Measurements from ENCODE around the gene ATP6V0C.

ATP6V0C gene

DNA sequence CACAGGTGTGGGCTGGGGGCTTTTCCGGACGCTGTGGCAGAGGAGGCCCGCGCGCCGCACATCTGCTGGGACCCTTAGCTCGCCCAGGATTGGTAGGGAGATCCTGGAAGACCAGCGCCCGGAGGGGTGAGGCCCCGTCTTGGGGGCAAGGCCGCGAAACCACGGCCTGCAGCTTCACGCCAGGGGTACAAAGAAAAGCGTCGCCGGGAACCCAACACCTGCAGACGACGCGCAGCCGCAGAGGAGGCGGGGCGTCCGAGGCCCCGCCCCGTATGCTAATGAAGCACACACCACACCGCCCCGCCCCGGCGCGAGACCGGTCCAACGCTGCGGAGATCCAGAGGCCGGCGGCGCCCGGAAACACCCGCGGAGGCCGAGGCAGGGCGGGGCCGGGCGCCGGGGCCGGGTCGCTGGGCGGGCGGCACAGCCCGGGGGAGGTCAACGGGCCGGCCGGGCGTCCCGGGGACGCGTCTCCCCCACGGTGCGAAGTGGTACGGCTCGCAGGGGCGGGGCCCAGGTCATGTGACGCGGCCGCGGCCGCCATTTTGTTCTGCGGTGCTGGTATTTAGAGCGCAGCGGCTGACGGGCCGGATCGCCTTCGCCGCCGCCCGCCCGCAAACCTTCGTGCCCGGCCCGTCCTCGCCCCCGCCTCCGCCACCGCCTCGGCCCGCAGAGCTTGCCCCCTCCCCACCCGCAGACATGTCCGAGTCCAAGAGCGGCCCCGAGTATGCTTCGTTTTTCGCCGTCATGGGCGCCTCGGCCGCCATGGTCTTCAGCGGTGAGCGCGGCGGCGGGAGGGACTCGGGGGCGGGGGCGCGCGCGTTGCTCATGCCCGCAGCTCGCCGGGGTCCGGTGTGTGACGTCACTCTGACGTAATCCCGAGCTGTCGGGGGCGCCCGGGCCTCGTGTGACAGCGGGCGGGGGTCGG lies at the start of gene ATP6V0C:
TSS of gene ATP6V0C (plus strand) at position 548 of the 928 bp plus-strand sequence. CDS start at position 700, 152 bp downstream.
- Histone ChIP-seq H3K4me1 (ENCODE audit: control insufficient read depth in 5 of 5, insufficient read depth in 5 of 5, low read length in 5 of 5) (peaks cover 21 to 78% (median 57%) of the 10 kb centered on the region in 5 donors), H3K27ac (ENCODE audit: low read depth, low read length) (peak within 1 kb of the TSS; percentile 84), H3K4me3 (ENCODE audit: low read depth in 1 of 5, low read length in 5 of 5) (peak within 1 kb of the TSS; percentile 76 to 96 (median 90)), H3K36me3 (ENCODE audit: control insufficient read depth in 5 of 5, insufficient read depth in 5 of 5, low read length in 5 of 5) (peaks cover 0 to 2% (median 0%) of the 10 kb centered on the region in 5 donors), H3K9me3 (ENCODE audit: control insufficient read depth in 5 of 5, low read length in 5 of 5) (no peaks in the 10 kb centered on the region), H3K9ac (ENCODE audit: low read length in 5 of 5) (peak within 1 kb of the TSS; percentile 86 to 99 (median 95)), H3K27me3 (ENCODE audit: control insufficient read depth in 5 of 5, insufficient read depth in 4 of 5, low read length in 5 of 5) (no peaks in the 10 kb centered on the region)

DNA sequence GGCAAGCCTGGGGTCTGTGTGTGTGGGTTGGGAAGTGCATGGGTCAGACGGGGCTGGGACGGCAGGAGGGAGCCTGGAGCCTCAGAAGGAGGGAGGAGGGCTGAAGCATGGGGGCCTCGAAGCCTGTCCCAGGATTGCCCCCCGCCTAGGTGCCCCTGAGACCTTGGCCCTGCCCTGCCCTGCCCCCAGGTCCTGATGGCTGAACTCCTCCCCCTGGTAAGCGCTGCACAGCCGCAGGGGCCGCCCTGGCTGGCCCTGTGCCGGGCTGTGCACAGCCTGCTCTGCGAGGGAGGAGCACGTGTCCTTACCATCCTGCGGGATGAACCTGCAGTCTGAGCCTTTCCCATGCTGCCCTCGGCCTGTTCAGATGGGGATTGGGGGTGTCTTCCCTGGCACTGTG lies 49.4 kb upstream of the ATP6V0C start:
- Histone ChIP-seq H3K27ac (ENCODE audit: low read depth, low read length) (no peak overlapping the region), H3K4me3 (ENCODE audit: low read depth in 1 of 5, low read length in 5 of 5) (no peak overlapping the region)

GRCh38 chr16:2465653-2466415 lies 47.9 kb upstream of the ATP6V0C start:
- Histone ChIP-seq H3K4me1 (ENCODE audit: control insufficient read depth in 5 of 5, insufficient read depth in 5 of 5, low read length in 5 of 5) (peaks cover 0 to 32% (median 22%) of the 10 kb centered on the region in 5 donors), H3K4me3 (ENCODE audit: low read depth in 1 of 5, low read length in 5 of 5) (no peak overlapping the region), H3K9me3 (ENCODE audit: control insufficient read depth in 5 of 5, low read length in 5 of 5) (no peaks in the 10 kb centered on the region), H3K36me3 (ENCODE audit: control insufficient read depth in 5 of 5, insufficient read depth in 5 of 5, low read length in 5 of 5) (no peaks in the 10 kb centered on the region), H3K9ac (ENCODE audit: low read length in 5 of 5) (no peak overlapping the region), H3K27me3 (ENCODE audit: control insufficient read depth in 5 of 5, insufficient read depth in 4 of 5, low read length in 5 of 5) (peaks cover 0 to 20% (median 9%) of the 10 kb centered on the region in 5 donors), H3K27ac (ENCODE audit: low read depth, low read length) (no peak overlapping the region)

More for the DNA sequence above, 49.4 kb upstream of the ATP6V0C start:
- Histone ChIP-seq H3K36me3 (ENCODE audit: control insufficient read depth in 5 of 5, insufficient read depth in 5 of 5, low read length in 5 of 5) (no peaks in the 10 kb centered on the region), H3K9me3 (ENCODE audit: control insufficient read depth in 5 of 5, low read length in 5 of 5) (no peaks in the 10 kb centered on the region), H3K9ac (ENCODE audit: low read length in 5 of 5) (no peak overlapping the region), H3K27me3 (ENCODE audit: control insufficient read depth in 5 of 5, insufficient read depth in 4 of 5, low read length in 5 of 5) (peaks cover 0 to 6% (median 0%) of the 10 kb centered on the region in 5 donors), H3K4me1 (ENCODE audit: control insufficient read depth in 5 of 5, insufficient read depth in 5 of 5, low read length in 5 of 5) (peaks cover 0 to 36% (median 28%) of the 10 kb centered on the region in 5 donors)

- peak overlapping the region in 1 of 5 donors; percentile 9 for H3K9ac ChIP-seq (ENCODE audit: low read length in 5 of 5)
- H3K27me3 ChIP-seq (ENCODE audit: control insufficient read depth in 5 of 5, insufficient read depth in 4 of 5, low read length in 5 of 5): peaks cover 0 to 22% (median 12%) of the 10 kb centered on the region in 5 donors
- peaks cover 0 to 42% (median 28%) of the 10 kb centered on the region in 5 donors for H3K4me1 ChIP-seq (ENCODE audit: control insufficient read depth in 5 of 5, insufficient read depth in 5 of 5, low read length in 5 of 5)
- H3K9me3 ChIP-seq (ENCODE audit: control insufficient read depth in 5 of 5, low read length in 5 of 5): no peaks in the 10 kb centered on the region
- no peak overlapping the region for H3K27ac ChIP-seq (ENCODE audit: low read depth, low read length)
- H3K36me3 ChIP-seq (ENCODE audit: control insufficient read depth in 5 of 5, insufficient read depth in 5 of 5, low read length in 5 of 5): no peaks in the 10 kb centered on the region
- peak overlapping the region in 3 of 5 donors; percentile 3 to 68 (median 53) for H3K4me3 ChIP-seq (ENCODE audit: low read depth in 1 of 5, low read length in 5 of 5)
These were observed 46.9 kb upstream of the ATP6V0C start for GRCh38 chr16:2466667-2467527.

GRCh38 chr16:2467528-2468232 lies 46.1 kb upstream of the ATP6V0C start:
- Histone ChIP-seq H3K27ac (ENCODE audit: low read depth, low read length) (peak overlapping the region; percentile 50), H3K36me3 (ENCODE audit: control insufficient read depth in 5 of 5, insufficient read depth in 5 of 5, low read length in 5 of 5) (no peaks in the 10 kb centered on the region), H3K9me3 (ENCODE audit: control insufficient read depth in 5 of 5, low read length in 5 of 5) (no peaks in the 10 kb centered on the region), H3K9ac (ENCODE audit: low read length in 5 of 5) (peak overlapping the region in 3 of 5 donors; percentile 35 to 62 (median 42)), H3K4me1 (ENCODE audit: control insufficient read depth in 5 of 5, insufficient read depth in 5 of 5, low read length in 5 of 5) (peaks cover 0 to 49% (median 34%) of the 10 kb centered on the region in 5 donors), H3K4me3 (ENCODE audit: low read depth in 1 of 5, low read length in 5 of 5) (peak overlapping the region in 4 of 5 donors; percentile 39 to 68 (median 57)), H3K27me3 (ENCODE audit: control insufficient read depth in 5 of 5, insufficient read depth in 4 of 5, low read length in 5 of 5) (peaks cover 0 to 30% (median 13%) of the 10 kb centered on the region in 5 donors)

DNA sequence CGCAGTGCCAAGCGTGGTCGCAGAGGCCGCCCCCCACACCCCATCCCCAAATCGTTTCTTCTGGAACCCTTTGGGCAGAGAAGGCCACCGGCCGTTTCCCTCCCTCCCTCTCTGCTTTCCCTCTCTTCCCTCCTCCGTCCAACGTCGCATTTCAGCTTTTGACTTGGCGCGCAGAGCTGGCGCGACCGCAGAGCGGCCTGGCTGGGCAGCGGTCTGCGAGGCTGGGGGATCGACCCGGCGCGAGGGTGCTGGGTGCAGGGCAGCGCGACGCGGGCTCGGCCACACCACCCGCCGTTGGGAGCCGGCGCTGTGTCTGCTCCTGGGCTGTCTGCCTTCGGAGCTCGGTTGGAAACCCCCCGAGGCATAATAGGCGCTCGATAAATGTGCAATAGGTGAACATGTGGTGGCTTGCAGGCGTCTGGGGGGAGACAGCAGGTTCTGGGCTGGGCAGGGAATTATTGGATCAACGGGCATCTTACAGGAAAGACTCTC lies 45.5 kb upstream of the ATP6V0C start:
- peaks cover 0 to 35% (median 18%) of the 10 kb centered on the region in 5 donors for H3K27me3 ChIP-seq (ENCODE audit: control insufficient read depth in 5 of 5, insufficient read depth in 4 of 5, low read length in 5 of 5)
- no peaks in the 10 kb centered on the region for H3K36me3 ChIP-seq (ENCODE audit: control insufficient read depth in 5 of 5, insufficient read depth in 5 of 5, low read length in 5 of 5)
- H3K4me1 ChIP-seq (ENCODE audit: control insufficient read depth in 5 of 5, insufficient read depth in 5 of 5, low read length in 5 of 5): peaks cover 0 to 54% (median 39%) of the 10 kb centered on the region in 5 donors
- H3K9me3 ChIP-seq (ENCODE audit: control insufficient read depth in 5 of 5, low read length in 5 of 5): no peaks in the 10 kb centered on the region
- peak overlapping the region; percentile 50 for H3K27ac ChIP-seq (ENCODE audit: low read depth, low read length)
- peak overlapping the region in 4 of 5 donors; percentile 39 to 68 (median 57) for H3K4me3 ChIP-seq (ENCODE audit: low read depth in 1 of 5, low read length in 5 of 5)
- peak overlapping the region in 4 of 5 donors; percentile 35 to 62 (median 42) for H3K9ac ChIP-seq (ENCODE audit: low read length in 5 of 5)

DNA sequence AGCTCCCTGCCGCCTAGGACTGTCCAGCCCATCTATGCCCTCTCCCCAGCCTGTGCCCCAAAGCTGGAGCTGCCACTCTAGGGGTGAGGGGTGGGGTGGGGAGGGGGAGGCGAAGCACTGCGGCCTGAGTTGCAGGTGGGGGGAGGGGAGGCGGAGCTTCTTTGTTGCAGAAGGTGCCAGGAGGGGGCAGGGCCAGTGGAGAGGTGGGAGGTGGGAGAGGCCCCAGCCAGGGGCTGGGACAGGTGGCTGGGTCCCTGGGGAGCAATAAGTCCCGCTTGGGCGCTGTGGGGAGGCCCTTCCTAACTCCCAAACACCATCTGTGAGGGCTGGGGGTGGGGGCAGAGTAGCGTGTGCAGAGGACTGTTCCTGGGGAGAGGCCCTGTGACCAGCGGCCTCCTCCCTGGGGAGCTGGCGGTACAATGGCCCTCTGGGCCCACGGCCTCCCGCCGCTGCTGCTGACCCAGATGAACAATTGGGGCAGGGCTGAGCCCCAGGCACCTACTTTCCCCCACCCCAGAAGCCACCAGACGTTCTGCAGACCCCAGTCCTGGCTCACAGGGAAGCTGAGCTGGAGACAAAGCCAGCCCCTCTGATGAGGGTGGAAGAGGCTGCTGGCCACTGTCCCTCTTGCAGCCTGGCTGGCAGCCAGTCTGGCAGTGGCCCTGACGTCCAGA lies 44.9 kb upstream of the ATP6V0C start:
- H3K4me3 ChIP-seq (ENCODE audit: low read depth in 1 of 5, low read length in 5 of 5): peak overlapping the region in 4 of 5 donors; percentile 39 to 68 (median 57)
- no peaks in the 10 kb centered on the region for H3K9me3 ChIP-seq (ENCODE audit: control insufficient read depth in 5 of 5, low read length in 5 of 5)
- peaks cover 0 to 58% (median 43%) of the 10 kb centered on the region in 5 donors for H3K4me1 ChIP-seq (ENCODE audit: control insufficient read depth in 5 of 5, insufficient read depth in 5 of 5, low read length in 5 of 5)
- no peaks in the 10 kb centered on the region for H3K36me3 ChIP-seq (ENCODE audit: control insufficient read depth in 5 of 5, insufficient read depth in 5 of 5, low read length in 5 of 5)
- H3K27ac ChIP-seq (ENCODE audit: low read depth, low read length): no peak overlapping the region
- H3K9ac ChIP-seq (ENCODE audit: low read length in 5 of 5): peak overlapping the region in 2 of 5 donors; percentile 41 to 43
- H3K27me3 ChIP-seq (ENCODE audit: control insufficient read depth in 5 of 5, insufficient read depth in 4 of 5, low read length in 5 of 5): peaks cover 0 to 35% (median 18%) of the 10 kb centered on the region in 5 donors

DNA sequence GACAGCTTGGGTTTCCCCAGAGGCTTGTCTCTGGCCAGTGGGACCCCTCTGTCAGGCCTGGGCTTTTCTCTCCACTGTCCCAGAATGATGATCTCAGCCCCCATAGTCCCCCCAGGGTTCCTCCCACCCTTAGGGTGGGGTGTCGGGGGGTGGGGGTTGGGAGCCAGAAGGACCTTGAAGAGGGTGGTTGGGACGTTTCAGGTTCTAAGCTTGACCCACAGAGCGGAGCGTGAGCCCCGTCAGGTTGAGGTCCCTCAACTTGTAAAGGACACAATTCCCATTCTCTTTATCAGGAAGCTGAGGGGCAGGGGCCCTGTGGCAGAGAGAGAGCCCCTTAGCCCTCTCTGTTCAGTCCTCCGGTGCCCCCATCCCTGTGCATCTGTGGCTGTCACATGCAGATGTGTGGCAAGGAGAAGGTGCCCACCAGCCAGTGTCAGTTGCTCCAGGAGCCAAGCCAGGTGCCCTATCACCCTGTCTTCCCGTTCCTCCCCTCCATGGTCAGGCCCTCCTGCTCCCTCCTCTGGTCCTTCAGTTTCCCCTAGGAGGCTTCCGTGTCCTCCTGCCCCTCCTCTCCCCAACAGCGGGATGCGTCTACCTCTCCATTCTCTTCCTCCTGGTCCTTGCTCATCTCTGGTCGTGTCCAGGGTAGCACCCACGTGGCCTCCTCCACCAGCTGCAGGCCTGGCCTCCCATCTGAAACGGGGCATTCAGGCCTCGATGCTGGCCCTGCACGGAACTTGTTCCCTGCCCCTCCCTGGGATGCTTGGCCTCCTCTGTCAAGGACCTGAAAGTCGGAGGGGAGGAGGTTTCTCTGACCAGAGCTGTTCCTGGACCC lies 44.1 kb upstream of the ATP6V0C start:
- Histone ChIP-seq H3K9ac (ENCODE audit: low read length in 5 of 5) (peak overlapping the region in 1 of 5 donors; percentile 41), H3K27me3 (ENCODE audit: control insufficient read depth in 5 of 5, insufficient read depth in 4 of 5, low read length in 5 of 5) (peaks cover 0 to 35% (median 18%) of the 10 kb centered on the region in 5 donors), H3K27ac (ENCODE audit: low read depth, low read length) (peak overlapping the region; percentile 41)

More for the DNA sequence above, 44.1 kb upstream of the ATP6V0C start:
- H3K9me3 ChIP-seq (ENCODE audit: control insufficient read depth in 5 of 5, low read length in 5 of 5): no peaks in the 10 kb centered on the region
- peak overlapping the region in 1 of 5 donors; percentile 68 for H3K4me3 ChIP-seq (ENCODE audit: low read depth in 1 of 5, low read length in 5 of 5)
- peaks cover 0 to 66% (median 50%) of the 10 kb centered on the region in 5 donors for H3K4me1 ChIP-seq (ENCODE audit: control insufficient read depth in 5 of 5, insufficient read depth in 5 of 5, low read length in 5 of 5)
- no peaks in the 10 kb centered on the region for H3K36me3 ChIP-seq (ENCODE audit: control insufficient read depth in 5 of 5, insufficient read depth in 5 of 5, low read length in 5 of 5)
